Smooth muscle cell (in vitro differentiated cells): ENCODE results near the gene SLC4A4. TPM values are rescaled to one million over a fixed set of nuclear protein-coding genes. Genes with fewer than 3 reads are reported as not detected.
A peak's percentile ranks its signal among the peaks of the same experiment; 100 is the strongest.

Experiments
- DNase-seq: peaks from one replicate; lab custom pipeline; 2025; ENCODE audit not compliant: unreplicated experiment; lab: John Stamatoyannopoulos, UW
- H2AFZ ChIP-seq: fragments of 200-600 bp; sonication (generic); 2 replicates; pipeline ENCODE4 v1.6.0; 2016; ENCODE audit warnings: antibody characterized with exemption, low read depth, mild to moderate bottlenecking
- H3F3A ChIP-seq: fragments of 200-600 bp; sonication (generic); 2 replicates; pipeline ENCODE4 v1.6.0; 2017; ENCODE audit warnings: antibody characterized with exemption, low read depth
- H3K27ac ChIP-seq: fragments of 200-600 bp; sonication (generic); 2 replicates; pipeline ENCODE4 v1.5.1; 2016; ENCODE audit warnings: low read depth, mild to moderate bottlenecking
- H3K27me3 ChIP-seq: fragments of 200-600 bp; sonication (generic); 2 replicates; pipeline ENCODE4 v1.6.1; 2016; ENCODE audit warnings: low read depth, mild to moderate bottlenecking
- H3K36me3 ChIP-seq: fragments of 200-600 bp; sonication (generic); 2 replicates; pipeline ENCODE4 v1.5.1; 2016; ENCODE audit warnings: low read depth
- H3K4me1 ChIP-seq: fragments of 200-600 bp; sonication (generic); 2 replicates; pipeline ENCODE4 v1.5.1; 2016; ENCODE audit warnings: low read depth
- H3K4me2 ChIP-seq: fragments of 200-600 bp; sonication (generic); 2 replicates; pipeline ENCODE4 v1.6.0; 2016; ENCODE audit warnings: mild to moderate bottlenecking
- H3K4me3 ChIP-seq: fragments of 200-600 bp; sonication (generic); 2 replicates; pipeline ENCODE4 v1.5.1; 2016; ENCODE audit warnings: mild to moderate bottlenecking
- H3K79me2 ChIP-seq: fragments of 200-600 bp; sonication (generic); 2 replicates; pipeline ENCODE4 v1.6.0; 2016; ENCODE audit warnings: low read depth, mild to moderate bottlenecking
- H3K9ac ChIP-seq: fragments of 200-600 bp; sonication (generic); 2 replicates; pipeline ENCODE4 v1.6.0; 2016; ENCODE audit warnings: low read depth
- H3K9me3 ChIP-seq: fragments of 200-600 bp; sonication (generic); replicated peaks from 2 replicates; pipeline ENCODE4 v1.5.1; 2016; ENCODE audit warnings: low read depth
- H4K20me1 ChIP-seq: fragments of 200-600 bp; sonication (generic); 2 replicates; pipeline ENCODE4 v1.6.0; 2016; ENCODE audit warnings: low read depth
- WGBS: methylation state at CpG from one replicate; pipeline ENCODE4 v1.1.7; 2016; ENCODE audit warnings: low lambda C conversion rate; 5-methylcytosine and 5-hydroxymethylcytosine counted together
- polyA plus RNA-seq: library from polyadenylated mRNA; unstranded; fragments of >200 nt; fragmentation: Nextera tagmentation; extraction: Ambion mirVana; gene quantifications from 2 replicates; pipeline ENCODE4 v1.2.1, GENCODE V29; 2016
- total RNA-seq: library from RNA; depleted of rRNA; stranded (reverse); fragments of >200 nt; gene quantifications from 2 replicates; pipeline ENCODE4 v1.2.3, GENCODE V29; 2014
- TF ChIP-seq, protein P1 (sequence below): fragments of 200-600 bp; sonication (generic); IDR thresholded peaks from 2 replicates; pipeline ENCODE4 v1.5.1; 2017; ENCODE audit warnings: borderline replicate concordance, mild to moderate bottlenecking, antibody characterized with exemption; ENCODE audit not compliant: insufficient read depth, poor library complexity, severe bottlenecking

SLC4A4 gene
- total and polyA plus RNA-seq, 2 experiments from 2014 or later = 1.2 to 4.1 TPM

DNA sequence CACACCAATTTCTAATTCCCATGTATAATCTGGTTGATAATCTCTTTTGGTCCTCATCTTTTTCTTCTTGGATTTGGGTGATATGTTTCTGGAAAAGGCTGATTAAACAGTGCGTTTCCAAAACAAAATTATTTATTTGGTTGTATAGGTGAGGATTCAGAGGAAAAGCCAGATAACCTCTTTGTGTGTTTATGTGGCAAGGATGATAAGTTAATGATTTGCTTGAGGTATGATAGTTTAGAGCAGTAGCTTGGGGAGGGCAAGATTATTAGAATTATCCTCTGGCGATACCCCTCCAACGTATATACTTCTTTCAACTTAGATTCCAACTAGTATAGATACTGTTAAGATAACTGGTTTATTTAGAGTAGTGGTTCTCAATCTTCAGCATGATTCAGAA lies 53.3 kb downstream of the SLC4A4 start:
- H3K79me2 ChIP-seq = no peaks in the 10 kb centered on the region
- H3K36me3 ChIP-seq = no peaks in the 10 kb centered on the region
- H3K4me2 ChIP-seq = no peak overlapping the region
- peaks cover 4% of the 10 kb centered on the region for H3F3A ChIP-seq
- no peak for DNase-seq
- H3K27me3 ChIP-seq = no peaks in the 10 kb centered on the region
- TF ChIP-seq, protein P1, sequence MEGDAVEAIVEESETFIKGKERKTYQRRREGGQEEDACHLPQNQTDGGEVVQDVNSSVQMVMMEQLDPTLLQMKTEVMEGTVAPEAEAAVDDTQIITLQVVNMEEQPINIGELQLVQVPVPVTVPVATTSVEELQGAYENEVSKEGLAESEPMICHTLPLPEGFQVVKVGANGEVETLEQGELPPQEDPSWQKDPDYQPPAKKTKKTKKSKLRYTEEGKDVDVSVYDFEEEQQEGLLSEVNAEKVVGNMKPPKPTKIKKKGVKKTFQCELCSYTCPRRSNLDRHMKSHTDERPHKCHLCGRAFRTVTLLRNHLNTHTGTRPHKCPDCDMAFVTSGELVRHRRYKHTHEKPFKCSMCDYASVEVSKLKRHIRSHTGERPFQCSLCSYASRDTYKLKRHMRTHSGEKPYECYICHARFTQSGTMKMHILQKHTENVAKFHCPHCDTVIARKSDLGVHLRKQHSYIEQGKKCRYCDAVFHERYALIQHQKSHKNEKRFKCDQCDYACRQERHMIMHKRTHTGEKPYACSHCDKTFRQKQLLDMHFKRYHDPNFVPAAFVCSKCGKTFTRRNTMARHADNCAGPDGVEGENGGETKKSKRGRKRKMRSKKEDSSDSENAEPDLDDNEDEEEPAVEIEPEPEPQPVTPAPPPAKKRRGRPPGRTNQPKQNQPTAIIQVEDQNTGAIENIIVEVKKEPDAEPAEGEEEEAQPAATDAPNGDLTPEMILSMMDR = no peak
- H2AFZ ChIP-seq = no peak overlapping the region
- H3K9ac ChIP-seq = no peak overlapping the region
- H3K9me3 ChIP-seq = no peaks in the 10 kb centered on the region
- 86% methylated on average over 3 of the region's 3 CpGs for WGBS
- H3K4me1 ChIP-seq = peaks cover 10% of the 10 kb centered on the region
- no peak overlapping the region for H3K4me3 ChIP-seq
- H4K20me1 ChIP-seq = no peaks in the 10 kb centered on the region
- no peak overlapping the region for H3K27ac ChIP-seq

DNA sequence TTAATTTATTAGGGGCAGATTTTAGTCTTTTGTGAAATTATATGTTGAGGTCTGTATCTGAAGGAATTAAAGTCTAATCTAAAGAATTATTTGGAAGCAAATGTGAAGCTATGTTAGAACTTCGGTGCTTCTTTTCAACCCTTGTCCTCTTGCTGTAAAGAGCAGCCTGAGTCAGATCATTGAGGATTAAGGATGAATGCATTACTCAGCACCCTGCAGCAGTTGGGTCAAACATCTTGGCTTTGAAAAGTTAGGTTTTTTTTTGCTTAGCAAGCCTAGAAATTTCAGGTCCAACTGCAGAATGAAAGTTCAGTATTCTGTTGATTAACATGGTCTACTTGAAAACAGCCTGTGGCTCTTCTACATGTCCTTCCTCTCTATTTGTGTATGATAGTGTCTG lies 57.6 kb downstream of the SLC4A4 start:
- 13% methylated on average over 1 of the region's 1 CpG for WGBS
- Histone ChIP-seq H3K4me3 (no peak overlapping the region), H4K20me1 (no peaks in the 10 kb centered on the region), H3K4me2 (peak overlapping the region; percentile 56), H3K36me3 (no peaks in the 10 kb centered on the region), H3F3A (peaks cover 4% of the 10 kb centered on the region), H3K4me1 (peaks cover 5% of the 10 kb centered on the region), H3K79me2 (no peaks in the 10 kb centered on the region), H3K9me3 (no peaks in the 10 kb centered on the region), H2AFZ (no peak overlapping the region), H3K27ac (peak overlapping the region; percentile 12), H3K27me3 (no peaks in the 10 kb centered on the region), H3K9ac (no peak overlapping the region)
- TF ChIP-seq, protein P1 = no peak
- no peak for DNase-seq

DNA sequence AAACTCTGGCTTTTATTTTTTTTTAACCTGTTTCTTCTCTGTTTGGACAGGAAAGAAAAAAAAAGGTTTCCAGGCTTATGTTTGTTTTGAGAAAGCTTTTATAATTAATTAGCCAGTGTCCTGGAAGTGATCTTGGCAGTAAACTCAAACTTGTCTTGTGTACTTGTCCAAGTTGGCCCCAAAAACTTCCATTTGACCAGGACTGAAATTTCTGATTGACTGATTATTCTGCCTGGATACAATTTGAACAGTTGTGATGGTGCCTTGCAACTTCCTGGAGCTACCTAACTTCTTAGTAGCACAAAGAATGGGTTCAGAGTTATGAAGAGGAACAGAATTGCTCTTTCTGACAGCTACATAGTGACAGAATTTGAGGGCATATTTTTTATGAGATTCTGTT lies 62.0 kb downstream of the SLC4A4 start:
- peaks cover 4% of the 10 kb centered on the region for H3F3A ChIP-seq
- no peak overlapping the region for H3K4me2 ChIP-seq
- H4K20me1 ChIP-seq = no peaks in the 10 kb centered on the region
- no peaks in the 10 kb centered on the region for H3K9me3 ChIP-seq
- H3K79me2 ChIP-seq = no peaks in the 10 kb centered on the region
- H3K4me3 ChIP-seq = no peak overlapping the region
- DNase-seq = no peak
- H3K4me1 ChIP-seq = peaks cover 5% of the 10 kb centered on the region
- no peak overlapping the region for H2AFZ ChIP-seq
- TF ChIP-seq, protein P1 = no peak
- H3K36me3 ChIP-seq = no peaks in the 10 kb centered on the region
- no peak overlapping the region for H3K27ac ChIP-seq
- no peak overlapping the region for H3K9ac ChIP-seq
- no peaks in the 10 kb centered on the region for H3K27me3 ChIP-seq

DNA sequence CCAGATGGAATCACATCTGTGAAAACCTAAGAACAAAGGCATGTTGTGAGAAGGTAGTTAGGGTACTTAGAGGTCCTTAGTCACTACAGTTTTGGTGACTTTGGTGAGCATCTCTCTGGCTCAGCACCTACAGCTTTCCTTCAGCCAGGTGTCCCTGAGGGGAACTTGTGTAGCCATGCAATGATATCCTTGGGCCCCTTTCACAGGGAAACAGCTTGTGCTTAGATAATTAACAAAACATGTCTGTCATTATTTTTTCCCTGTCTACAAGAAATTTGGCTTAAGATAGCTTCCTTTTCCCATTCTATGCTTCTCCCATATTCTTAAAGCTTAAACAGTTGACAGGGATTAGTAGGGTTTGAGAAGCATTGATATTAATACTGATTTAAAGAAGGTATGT lies 63.8 kb downstream of the SLC4A4 start:
- no peaks in the 10 kb centered on the region for H3K36me3 ChIP-seq
- H2AFZ ChIP-seq = no peak overlapping the region
- no peak overlapping the region for H3K27ac ChIP-seq
- no peaks in the 10 kb centered on the region for H3K4me1 ChIP-seq
- H3K27me3 ChIP-seq = no peaks in the 10 kb centered on the region
- H3K4me3 ChIP-seq = no peak overlapping the region
- no peaks in the 10 kb centered on the region for H3K9me3 ChIP-seq
- no peaks in the 10 kb centered on the region for H3K79me2 ChIP-seq
- no peak for DNase-seq
- H3K4me2 ChIP-seq = no peak overlapping the region
- no peak overlapping the region for H3K9ac ChIP-seq
- H3F3A ChIP-seq = no peaks in the 10 kb centered on the region
- TF ChIP-seq, protein P1 = no peak
- H4K20me1 ChIP-seq = no peaks in the 10 kb centered on the region
